GM19467 (cell line): Measurements from ENCODE around the gene NOTCH2NLA.
"Not testable (repeated sequence)": the region's sequence is repeated elsewhere in the genome, so short reads cannot be mapped to it uniquely, and the experiment has no call there.

Experiments used
- ATAC-seq: cut with Tn5 transposase; IDR thresholded peaks from one replicate; pipeline ENCODE4 v1.9.1; 2021; ENCODE audit warnings: mild to moderate bottlenecking, moderate library complexity; ENCODE audit not compliant: unreplicated experiment

Gene NOTCH2NLA

DNA sequence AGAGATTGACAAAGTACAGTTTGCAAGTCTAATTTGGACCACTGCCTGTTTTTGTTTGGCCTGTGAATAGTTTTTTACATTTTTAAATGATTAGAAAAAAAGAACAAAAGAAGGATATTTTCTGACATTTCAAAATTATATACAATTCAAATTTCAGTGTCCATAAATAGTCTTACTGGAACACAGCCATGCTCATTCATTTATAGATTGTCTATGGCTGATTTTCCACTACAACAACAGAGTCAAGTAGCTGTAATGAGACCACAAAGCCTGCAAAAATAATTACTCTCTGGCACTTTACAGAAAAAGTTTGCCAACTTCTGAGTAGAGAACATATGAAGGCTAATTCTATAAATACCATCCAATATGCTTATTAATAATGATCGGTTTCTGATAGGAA lies 61.1 kb downstream of the NOTCH2NLA start:
- not testable (repeated sequence) for ATAC-seq

DNA sequence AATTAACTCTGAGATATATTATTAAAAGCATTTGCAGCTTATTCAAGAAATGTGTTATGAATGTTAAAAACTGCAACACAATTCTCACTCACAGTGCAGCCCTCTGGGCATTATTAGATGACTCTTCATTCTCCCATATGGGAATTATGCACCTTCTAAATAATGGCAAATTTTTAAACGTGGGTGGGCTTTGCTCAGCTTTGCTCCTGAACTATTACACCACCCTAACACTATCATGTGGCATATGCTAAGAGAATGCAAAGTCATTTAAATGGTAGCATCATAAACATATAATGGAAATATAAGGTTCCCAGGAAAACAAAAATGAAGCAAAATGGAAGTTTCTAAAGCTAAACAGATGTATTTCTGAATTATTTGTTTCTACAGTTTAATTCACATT lies 61.5 kb downstream of the NOTCH2NLA start:
- not testable (repeated sequence) for ATAC-seq

- ATAC-seq, result not testable (repeated sequence)
These were observed 84.4 kb downstream of the NOTCH2NLA start, which contains the start of gene NBPF10 for GRCh38 chr1:146144465-146144864. Gene NBPF10, minus strand, starts transcription at chr1:146144804. Its CDS starts 35 bp downstream, at chr1:146144769.
